Progenitor cell of endocrine pancreas (in vitro differentiated cells): ENCODE data around the gene F2RL1. TPM values are rescaled to one million over a fixed set of nuclear protein-coding genes. Genes with fewer than 3 reads are reported as not detected.

Experiments used
- DNase-seq: peaks from one replicate; pipeline ENCODE4 v3.0.0; 2021; ENCODE audit warnings: low spot score; ENCODE audit not compliant: unreplicated experiment
- H3K27ac Mint-ChIP-seq: 2 replicates; pipeline ENCODE4 v1.8.0; 2021; ENCODE audit warnings: mild to moderate bottlenecking, moderate library complexity, mixed read lengths
- H3K27me3 Mint-ChIP-seq: 2 replicates; pipeline ENCODE4 v1.8.0; 2021; ENCODE audit warnings: mixed read lengths
- H3K36me3 Mint-ChIP-seq: 2 replicates; pipeline ENCODE4 v1.8.0; 2022; ENCODE audit warnings: mixed read lengths; ENCODE audit not compliant: insufficient read depth
- H3K4me1 Mint-ChIP-seq: 2 replicates; pipeline ENCODE4 v1.8.0; 2021; ENCODE audit warnings: low read depth, mixed read lengths
- H3K4me3 Mint-ChIP-seq: 2 replicates; pipeline ENCODE4 v1.8.0; 2021; ENCODE audit warnings: low read depth, mild to moderate bottlenecking, moderate library complexity, mixed read lengths
- H3K9me3 Mint-ChIP-seq: 2 replicates; pipeline ENCODE4 v1.8.0; 2021; ENCODE audit warnings: low read depth, mixed read lengths
- total RNA-seq: library from RNA; stranded (reverse); gene quantifications from 2 replicates; pipeline ENCODE4 v1.2.1, GENCODE V29; 2021
- TF ChIP-seq, protein P1 (sequence below): fragments of 200-600 bp; sonication (generic); IDR thresholded peaks from one replicate; pipeline ENCODE4 v1.5.0; 2021; ENCODE audit warnings: antibody characterized with exemption, mild to moderate bottlenecking; ENCODE audit not compliant: unreplicated experiment

Gene F2RL1
- total RNA-seq, 1 donor from 2014 or later, result 6.5 TPM

- no peak overlapping the region for H3K27ac Mint-ChIP-seq
- H3K27me3 Mint-ChIP-seq, result no peaks in the 10 kb centered on the region
- DNase-seq, result no peak
- H3K9me3 Mint-ChIP-seq, result peaks cover 3% of the 10 kb centered on the region
- H3K36me3 Mint-ChIP-seq, result no peaks in the 10 kb centered on the region
- no peak overlapping the region for H3K4me3 Mint-ChIP-seq
- H3K4me1 Mint-ChIP-seq, result peaks cover 2% of the 10 kb centered on the region
- TF ChIP-seq, protein P1, sequence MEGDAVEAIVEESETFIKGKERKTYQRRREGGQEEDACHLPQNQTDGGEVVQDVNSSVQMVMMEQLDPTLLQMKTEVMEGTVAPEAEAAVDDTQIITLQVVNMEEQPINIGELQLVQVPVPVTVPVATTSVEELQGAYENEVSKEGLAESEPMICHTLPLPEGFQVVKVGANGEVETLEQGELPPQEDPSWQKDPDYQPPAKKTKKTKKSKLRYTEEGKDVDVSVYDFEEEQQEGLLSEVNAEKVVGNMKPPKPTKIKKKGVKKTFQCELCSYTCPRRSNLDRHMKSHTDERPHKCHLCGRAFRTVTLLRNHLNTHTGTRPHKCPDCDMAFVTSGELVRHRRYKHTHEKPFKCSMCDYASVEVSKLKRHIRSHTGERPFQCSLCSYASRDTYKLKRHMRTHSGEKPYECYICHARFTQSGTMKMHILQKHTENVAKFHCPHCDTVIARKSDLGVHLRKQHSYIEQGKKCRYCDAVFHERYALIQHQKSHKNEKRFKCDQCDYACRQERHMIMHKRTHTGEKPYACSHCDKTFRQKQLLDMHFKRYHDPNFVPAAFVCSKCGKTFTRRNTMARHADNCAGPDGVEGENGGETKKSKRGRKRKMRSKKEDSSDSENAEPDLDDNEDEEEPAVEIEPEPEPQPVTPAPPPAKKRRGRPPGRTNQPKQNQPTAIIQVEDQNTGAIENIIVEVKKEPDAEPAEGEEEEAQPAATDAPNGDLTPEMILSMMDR, result no peak
Measured at GRCh38 chr5:76845890-76846289, 27.1 kb downstream of the F2RL1 start.

GRCh38 chr5:76849419-76850291 lies 30.8 kb downstream of the F2RL1 start, which contains the start of gene S100Z:
TSS of gene S100Z (plus strand) at chr5:76850014. CDS start at chr5:76875360, 25,346 bp downstream.
- H3K4me3 Mint-ChIP-seq, result no peak within 1 kb of the TSS
- DNase-seq, result no peak
- TF ChIP-seq, protein P1, result no peak
- H3K27me3 Mint-ChIP-seq, result no peaks in the 10 kb centered on the region
- H3K36me3 Mint-ChIP-seq, result peaks cover 2% of the 10 kb centered on the region
- no peak within 1 kb of the TSS for H3K27ac Mint-ChIP-seq
- peaks cover 10% of the 10 kb centered on the region for H3K9me3 Mint-ChIP-seq
- peaks cover 2% of the 10 kb centered on the region for H3K4me1 Mint-ChIP-seq

DNA sequence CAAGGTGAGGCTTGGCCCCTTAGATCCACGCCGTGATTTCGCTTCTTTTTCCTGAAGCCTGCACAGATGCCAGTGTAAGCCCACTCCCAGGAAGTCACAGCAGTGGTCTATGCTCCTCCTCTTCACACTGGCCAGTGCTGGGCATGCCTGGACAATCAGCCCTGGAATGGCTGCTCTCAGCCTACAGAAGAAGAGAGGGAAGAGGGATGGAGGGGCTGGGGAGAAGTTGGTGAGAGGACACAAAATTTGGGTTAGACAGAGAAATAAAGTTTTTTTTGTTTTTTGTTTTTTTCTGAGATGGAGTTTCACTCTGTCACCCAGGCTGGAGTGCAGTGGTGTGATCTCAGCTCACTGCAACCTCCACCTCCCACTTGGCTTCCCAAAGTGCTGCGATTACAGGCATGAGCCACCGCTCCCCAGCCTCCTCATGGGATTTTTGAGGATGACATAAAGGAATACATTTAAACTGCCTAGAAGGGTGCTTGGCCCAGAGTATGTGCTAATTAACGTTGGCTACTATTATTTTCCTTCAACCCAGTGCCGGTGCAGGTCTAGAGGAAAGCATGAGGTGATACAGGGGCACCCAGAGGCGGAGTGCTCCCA lies 31.8 kb downstream of the F2RL1 start:
- peaks cover 2% of the 10 kb centered on the region for H3K36me3 Mint-ChIP-seq
- no peak overlapping the region for H3K4me3 Mint-ChIP-seq
- TF ChIP-seq, protein P1, result no peak
- H3K27me3 Mint-ChIP-seq, result no peaks in the 10 kb centered on the region
- peaks cover 10% of the 10 kb centered on the region for H3K9me3 Mint-ChIP-seq
- H3K27ac Mint-ChIP-seq, result no peak overlapping the region
- DNase-seq, result no peak
- peaks cover 3% of the 10 kb centered on the region for H3K4me1 Mint-ChIP-seq

GRCh38 chr5:76851728-76852369 lies 33.0 kb downstream of the F2RL1 start:
- peaks cover 2% of the 10 kb centered on the region for H3K36me3 Mint-ChIP-seq

More at GRCh38 chr5:76851728-76852369, 33.0 kb downstream of the F2RL1 start:
- Mint-ChIP-seq H3K27me3 (no peaks in the 10 kb centered on the region), H3K4me1 (peaks cover 4% of the 10 kb centered on the region), H3K4me3 (no peak overlapping the region), H3K9me3 (peaks cover 10% of the 10 kb centered on the region), H3K27ac (no peak overlapping the region)
- TF ChIP-seq, protein P1, result no peak
- DNase-seq, result no peak
